Epithelial cell of esophagus (primary cell): Measurements from ENCODE around the gene CXCL1.

Source experiments
- DNase-seq: peaks from one replicate; pipeline ENCODE4 v3.0.0; 2010; ENCODE audit warnings: low read depth
- H3K4me3 ChIP-seq: 2 replicates; pipeline ENCODE4 v1.5.1; 2011; ENCODE audit warnings: mild to moderate bottlenecking, low read length, control low read depth
- CTCF ChIP-seq: IDR thresholded peaks from 2 replicates; pipeline ENCODE4 v1.5.1; 2011; ENCODE audit warnings: low read depth, mild to moderate bottlenecking, low read length, control low read depth, inconsistent platforms; ENCODE audit not compliant: insufficient read depth; ENCODE audit errors: missing control alignments

Gene CXCL1

GRCh38 chr4:73874386-73874785 lies 5.2 kb downstream of the CXCL1 start:
- DNase-seq = no peak
- TF ChIP-seq CTCF = no peak
- H3K4me3 ChIP-seq = no peak overlapping the region

- DNase-seq = no peak
- H3K4me3 ChIP-seq = no peak overlapping the region
- TF ChIP-seq CTCF = no peak
Measured at GRCh38 chr4:73875401-73875800, 6.2 kb downstream of the CXCL1 start.

GRCh38 chr4:73883306-73883705 lies 14.1 kb downstream of the CXCL1 start:
- no peak for TF ChIP-seq CTCF
- no peak overlapping the region for H3K4me3 ChIP-seq
- peak; percentile 49 for DNase-seq

- H3K4me3 ChIP-seq = no peak overlapping the region
- no peak for TF ChIP-seq CTCF
- no peak for DNase-seq
Measured at GRCh38 chr4:73885574-73886267, 16.5 kb downstream of the CXCL1 start.

- TF ChIP-seq CTCF = no peak
- no peak for DNase-seq
Measured at GRCh38 chr4:73891326-73891725, 22.1 kb downstream of the CXCL1 start.

GRCh38 chr4:73891739-73892405 lies 22.7 kb downstream of the CXCL1 start:
- no peak for DNase-seq
- no peak overlapping the region for H3K4me3 ChIP-seq
- TF ChIP-seq CTCF = no peak

More at GRCh38 chr4:73891326-73891725, 22.1 kb downstream of the CXCL1 start:
- no peak overlapping the region for H3K4me3 ChIP-seq

GRCh38 chr4:73892966-73893365 lies 23.8 kb downstream of the CXCL1 start:
- H3K4me3 ChIP-seq = no peak overlapping the region
- no peak for DNase-seq
- no peak for TF ChIP-seq CTCF
